Panc1 (cell line): ENCODE measurements around the gene RNASE11. TPM values are rescaled to one million over a fixed set of nuclear protein-coding genes. Genes with fewer than 3 reads are reported as not detected.

ENCODE experiments used
- ATAC-seq: fragments of 200-7000 bp; cut with Tn5 transposase; 2 replicates; pipeline ENCODE4 v1.9.1; 2020; ENCODE audit warnings: mild to moderate bottlenecking, moderate library complexity
- BruUV-seq: library from RNA; stranded (reverse); fragments of 400-500 nt; replicated peaks from 2 replicates; lab custom pipeline; 2021; lab: Mats Ljungman, UMichigan
- CTCF ChIA-PET: fragments of 300-600 bp; sonication (Branson Sonifier 250); formaldehyde crosslinking; loops from one replicate; lab custom pipeline; 2022; ENCODE audit warnings: antibody characterized with exemption; lab: Charles Lee
- POLR2A ChIA-PET: fragments of 300-600 bp; sonication (Branson Sonifier 250); formaldehyde crosslinking; loops from one replicate; lab custom pipeline; 2022; ENCODE audit warnings: antibody characterized with exemption; lab: Charles Lee
- DNase-seq: peaks from one replicate; pipeline ENCODE4 v3.0.0-alpha.2; 2010; ENCODE audit warnings: low read depth, low spot score
- H3K27ac ChIP-seq: 2 replicates; pipeline ENCODE4 v1.5.1; 2011; ENCODE audit warnings: mild to moderate bottlenecking, low read length, inconsistent platforms
- H3K27me3 ChIP-seq: fragments of 200-500 bp; sonication (Bioruptor generic); 2 replicates; pipeline ENCODE4 v1.6.0; 2014; ENCODE audit warnings: low read length, inconsistent platforms; ENCODE audit not compliant: control insufficient read depth, insufficient read depth
- H3K36me3 ChIP-seq: fragments of 200-500 bp; sonication (Bioruptor generic); 2 replicates; pipeline ENCODE4 v1.5.1; 2014; ENCODE audit warnings: inconsistent platforms, mild to moderate bottlenecking, low read length, moderate library complexity; ENCODE audit not compliant: control insufficient read depth, insufficient read depth
- H3K4me1 ChIP-seq: 2 replicates; pipeline ENCODE4 v1.5.1; 2011; ENCODE audit warnings: inconsistent platforms, mild to moderate bottlenecking, low read length, moderate library complexity; ENCODE audit not compliant: control insufficient read depth, insufficient read depth
- H3K4me3 ChIP-seq, 2 experiments: 2 replicates each; pipeline ENCODE4 v1.5.1; 2011 to 2012; ENCODE audit warnings: low read depth in 2 of 2, low read length in 2 of 2, mild to moderate bottlenecking in 2 of 2, inconsistent platforms in 1 of 2, moderate library complexity in 1 of 2
- H3K9me3 ChIP-seq: fragments of 200-500 bp; sonication (Bioruptor generic); 2 replicates; pipeline ENCODE4 v1.5.1; 2014; ENCODE audit warnings: low read depth, mild to moderate bottlenecking, inconsistent platforms, low read length, moderate library complexity; ENCODE audit not compliant: control insufficient read depth, insufficient read depth
- CTCF ChIP-seq: fragments of 450-650 bp; IDR thresholded peaks from 2 replicates; pipeline ENCODE4 v1.5.1; 2017; ENCODE audit warnings: mild to moderate bottlenecking
- POLR2AphosphoS5 ChIP-seq: IDR thresholded peaks from 2 replicates; pipeline ENCODE4 v1.6.1; 2012; ENCODE audit warnings: mild to moderate bottlenecking, low read depth, low read length, moderate library complexity
- SIN3A ChIP-seq: IDR thresholded peaks from 2 replicates; pipeline ENCODE4 v1.6.1; 2012; ENCODE audit warnings: low read depth, mild to moderate bottlenecking, low read length, moderate library complexity, borderline replicate concordance; ENCODE audit not compliant: insufficient read depth
- TCF7L2 ChIP-seq: IDR thresholded peaks from 2 replicates; pipeline ENCODE4 v1.6.1; 2011; ENCODE audit warnings: mild to moderate bottlenecking, low read depth, low read length, inconsistent platforms
- in situ Hi-C: cut with HindIII; loops from 2 replicates; pipeline ENCODE4 v1.10.0; 2016; ENCODE audit warnings: low sequenced_read_pairs, low pct_unique_long_range_greater_than_20kb
- intact Hi-C: fragments of 100-400 bp; cut with micrococcal nuclease; formaldehyde crosslinking; loops from one replicate; pipeline ENCODE4 v1.10.0; 2022; ENCODE audit not compliant: unreplicated experiment
- total RNA-seq: library from RNA; stranded (reverse); gene quantifications from one replicate; pipeline ENCODE4 v1.2.1, GENCODE V29; 2021; ENCODE audit not compliant: unreplicated experiment
- TF ChIP-seq, protein P1 (sequence below), 2 experiments: IDR thresholded peaks; 2 replicates each; pipeline ENCODE4 v1.6.1; 2011 to 2012; ENCODE audit warnings: low read depth in 2 of 2, control low read depth in 1 of 2, low read length in 1 of 2, mild to moderate bottlenecking in 1 of 2, moderate library complexity in 1 of 2; ENCODE audit not compliant: insufficient read depth in 1 of 2

Gene RNASE11
- total RNA-seq, 1 experiment from 2014 or later = not detected

DNA sequence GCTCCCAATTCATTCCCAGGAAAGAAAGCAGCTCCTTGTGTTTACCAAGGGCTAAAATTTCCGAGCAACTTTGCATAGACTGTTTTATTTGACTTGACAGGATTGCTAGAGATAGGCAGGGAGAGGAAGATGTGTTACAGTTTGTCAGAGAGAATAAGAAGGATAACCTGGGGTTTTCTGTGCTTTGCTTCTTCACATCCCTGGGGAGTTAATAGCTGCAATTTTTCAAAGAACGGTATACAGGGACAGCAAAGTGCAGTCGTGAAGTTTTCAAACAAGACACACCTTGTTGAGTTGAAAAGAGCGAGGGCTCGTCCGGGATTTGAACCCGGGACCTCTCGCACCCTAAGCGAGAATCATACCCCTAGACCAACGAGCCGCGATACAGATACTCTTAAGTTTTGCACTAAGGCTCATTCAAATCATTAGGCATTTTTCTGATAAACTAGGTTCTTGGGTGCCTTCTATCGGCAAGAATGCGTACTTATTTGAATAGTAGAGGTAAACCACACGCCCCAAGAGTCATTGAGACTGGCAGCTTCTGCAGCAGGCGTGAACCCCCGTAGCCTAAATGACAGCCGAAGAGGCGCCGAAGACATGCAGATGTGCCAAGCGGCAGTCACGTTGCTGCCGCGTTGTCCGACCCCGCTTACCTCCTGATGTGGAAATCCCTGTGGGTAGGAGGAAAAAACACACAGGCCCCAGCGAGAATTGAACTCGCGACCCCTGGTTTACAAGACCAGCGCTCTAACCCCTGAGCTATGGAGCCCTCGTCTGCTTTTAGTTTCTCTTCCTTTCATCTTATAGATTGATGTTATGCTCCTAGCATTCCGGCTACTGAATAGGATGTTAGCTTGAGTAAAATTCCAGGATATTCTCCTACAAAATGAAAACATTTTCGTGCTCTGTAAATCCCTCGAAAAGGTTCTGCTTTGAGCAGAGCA lies 25.6 kb upstream of the RNASE11 start:
- ChIA-PET CTCF (interaction anchor here (0.6 to 1.2 kb wide), 2 partner anchors 51 to 78 kb away, joined by 4 read pairs; no protein-coding TSS in a partner anchor), POLR2A (no interaction called here)
- Histone ChIP-seq H3K27ac (peak overlapping the region; percentile 75), H3K4me3 (peak overlapping the region; percentile 83 to 94), H3K4me1 (peaks cover 23% of the 10 kb centered on the region), H3K36me3 (no peaks in the 10 kb centered on the region), H3K9me3 (no peaks in the 10 kb centered on the region), H3K27me3 (no peaks in the 10 kb centered on the region)
- intact Hi-C loops = loop anchor here (5.0 to 10.0 kb wide), 2 partner anchors 69 to 241 kb away; partner anchors contain the start of gene RNASE4
- ATAC-seq (peak; percentile 92), DNase-seq (peak; percentile 98)
- in situ Hi-C loops = no loop called here
- peak; percentile 55; the same call in 1 of the 2 replicates for TF ChIP-seq POLR2AphosphoS5
- no peak for TF ChIP-seq SIN3A
- TF ChIP-seq CTCF = peak; percentile 78
- TF ChIP-seq TCF7L2 = peak; percentile 75
- no TSS peak for BruUV-seq

- no peaks in the 10 kb centered on the region for H3K9me3 ChIP-seq
- in situ Hi-C loops (no loop called here), intact Hi-C loops (loop anchor here (5.0 to 10.0 kb wide), 2 partner anchors 70 to 242 kb away; partner anchors contain the start of gene RNASE4)
- H3K4me3 ChIP-seq = no peak overlapping the region; a peak in 1 of 4 replicates
- ChIA-PET CTCF (interaction anchor here (1.2 kb wide), 1 partner anchor 78 kb away, joined by 4 read pairs; no protein-coding TSS in a partner anchor), POLR2A (no interaction called here)
- ATAC-seq (no peak), DNase-seq (no peak)
- no peak overlapping the region for H3K27ac ChIP-seq
- H3K27me3 ChIP-seq = no peaks in the 10 kb centered on the region
- H3K4me1 ChIP-seq = peaks cover 23% of the 10 kb centered on the region
- TF ChIP-seq POLR2AphosphoS5 (no peak), TCF7L2 (no peak), SIN3A (no peak)
- no peaks in the 10 kb centered on the region for H3K36me3 ChIP-seq
- BruUV-seq = no TSS peak
Observed at GRCh38 chr14:20612403-20612802, 24.6 kb upstream of the RNASE11 start.

DNA sequence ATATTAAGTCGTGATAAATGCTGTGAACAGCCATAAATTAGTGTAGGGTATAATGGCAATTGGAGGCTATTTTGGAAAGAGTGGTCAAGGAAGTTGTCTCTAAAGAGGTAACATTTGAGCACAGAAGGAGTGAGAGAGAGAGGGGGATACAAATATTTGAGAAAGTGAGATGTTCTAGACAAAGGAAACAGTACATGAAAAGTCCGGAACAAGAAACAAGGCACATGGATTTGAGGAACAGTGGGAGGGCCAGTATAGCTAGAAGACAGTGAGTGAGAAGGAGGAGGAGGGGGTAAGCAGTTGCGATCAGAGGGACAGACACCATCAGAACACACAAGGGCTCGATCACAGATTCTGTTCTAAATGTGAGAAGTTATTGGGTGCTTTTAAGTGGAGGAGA lies 23.5 kb upstream of the RNASE11 start:
- intact Hi-C loops (loop anchor here (5.0 to 10.0 kb wide), 2 partner anchors 71 to 244 kb away; partner anchors contain the start of gene RNASE4), in situ Hi-C loops (no loop called here)
- no peak for ATAC-seq
- Histone ChIP-seq H3K27ac (no peak overlapping the region), H3K4me3 (no peak overlapping the region), H3K36me3 (no peaks in the 10 kb centered on the region), H3K27me3 (no peaks in the 10 kb centered on the region), H3K4me1 (peaks cover 23% of the 10 kb centered on the region), H3K9me3 (no peaks in the 10 kb centered on the region)
- no peak for DNase-seq
- ChIA-PET POLR2A (no interaction called here), CTCF (no interaction called here)
- BruUV-seq = no TSS peak
- TF ChIP-seq, protein P1, sequence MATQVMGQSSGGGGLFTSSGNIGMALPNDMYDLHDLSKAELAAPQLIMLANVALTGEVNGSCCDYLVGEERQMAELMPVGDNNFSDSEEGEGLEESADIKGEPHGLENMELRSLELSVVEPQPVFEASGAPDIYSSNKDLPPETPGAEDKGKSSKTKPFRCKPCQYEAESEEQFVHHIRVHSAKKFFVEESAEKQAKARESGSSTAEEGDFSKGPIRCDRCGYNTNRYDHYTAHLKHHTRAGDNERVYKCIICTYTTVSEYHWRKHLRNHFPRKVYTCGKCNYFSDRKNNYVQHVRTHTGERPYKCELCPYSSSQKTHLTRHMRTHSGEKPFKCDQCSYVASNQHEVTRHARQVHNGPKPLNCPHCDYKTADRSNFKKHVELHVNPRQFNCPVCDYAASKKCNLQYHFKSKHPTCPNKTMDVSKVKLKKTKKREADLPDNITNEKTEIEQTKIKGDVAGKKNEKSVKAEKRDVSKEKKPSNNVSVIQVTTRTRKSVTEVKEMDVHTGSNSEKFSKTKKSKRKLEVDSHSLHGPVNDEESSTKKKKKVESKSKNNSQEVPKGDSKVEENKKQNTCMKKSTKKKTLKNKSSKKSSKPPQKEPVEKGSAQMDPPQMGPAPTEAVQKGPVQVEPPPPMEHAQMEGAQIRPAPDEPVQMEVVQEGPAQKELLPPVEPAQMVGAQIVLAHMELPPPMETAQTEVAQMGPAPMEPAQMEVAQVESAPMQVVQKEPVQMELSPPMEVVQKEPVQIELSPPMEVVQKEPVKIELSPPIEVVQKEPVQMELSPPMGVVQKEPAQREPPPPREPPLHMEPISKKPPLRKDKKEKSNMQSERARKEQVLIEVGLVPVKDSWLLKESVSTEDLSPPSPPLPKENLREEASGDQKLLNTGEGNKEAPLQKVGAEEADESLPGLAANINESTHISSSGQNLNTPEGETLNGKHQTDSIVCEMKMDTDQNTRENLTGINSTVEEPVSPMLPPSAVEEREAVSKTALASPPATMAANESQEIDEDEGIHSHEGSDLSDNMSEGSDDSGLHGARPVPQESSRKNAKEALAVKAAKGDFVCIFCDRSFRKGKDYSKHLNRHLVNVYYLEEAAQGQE (IDR thresholded peaks at IDR 0.05; ENCODE audit: insufficient read depth in 1 of 2, low read depth in 2 of 2, low read length in 1 of 2) = no peak
- no peak for TF ChIP-seq POLR2AphosphoS5
- TF ChIP-seq TCF7L2 = no peak
- no peak for TF ChIP-seq CTCF
- no peak for TF ChIP-seq SIN3A
